GM19240 (cell line): ENCODE data around the gene NBEA.
"Not testable (repeated sequence)": the region's sequence is repeated elsewhere in the genome, so short reads cannot be mapped to it uniquely, and the experiment has no call there.

Source experiments
- DNase-seq: peaks from one replicate; pipeline ENCODE4 v3.0.0; 2011; ENCODE audit warnings: low spot score; ENCODE audit not compliant: insufficient read length

The NBEA gene

DNA sequence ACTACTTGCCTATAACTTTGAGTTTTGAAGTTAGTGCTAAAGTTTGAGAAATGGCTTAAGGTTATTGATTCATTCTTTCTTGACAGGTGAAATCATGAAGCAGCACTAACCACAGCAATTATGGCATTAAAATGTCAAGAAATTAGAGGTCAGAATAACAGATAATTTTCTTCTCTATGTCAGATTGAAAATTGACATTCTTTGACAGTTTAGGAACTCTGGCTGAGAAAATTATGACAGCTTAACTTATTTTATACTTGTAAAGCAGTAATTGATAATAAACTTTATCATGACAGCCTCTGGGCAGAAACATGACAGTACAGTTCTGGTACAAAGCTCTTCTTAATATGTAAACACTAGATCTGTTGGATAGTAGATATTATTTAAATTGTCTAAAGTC is 689.6 kb downstream of the NBEA start:
- no peak for DNase-seq

- no peak for DNase-seq
Observed at GRCh38 chr13:35643625-35644024, 701.6 kb downstream of the NBEA start.

GRCh38 chr13:35646056-35646774 is 704.1 kb downstream of the NBEA start:
- DNase-seq: no peak

GRCh38 chr13:35648201-35648600 is 706.1 kb downstream of the NBEA start:
- no peak for DNase-seq

- DNase-seq: no peak
Observed at GRCh38 chr13:35649162-35649561, 707.1 kb downstream of the NBEA start.

DNA sequence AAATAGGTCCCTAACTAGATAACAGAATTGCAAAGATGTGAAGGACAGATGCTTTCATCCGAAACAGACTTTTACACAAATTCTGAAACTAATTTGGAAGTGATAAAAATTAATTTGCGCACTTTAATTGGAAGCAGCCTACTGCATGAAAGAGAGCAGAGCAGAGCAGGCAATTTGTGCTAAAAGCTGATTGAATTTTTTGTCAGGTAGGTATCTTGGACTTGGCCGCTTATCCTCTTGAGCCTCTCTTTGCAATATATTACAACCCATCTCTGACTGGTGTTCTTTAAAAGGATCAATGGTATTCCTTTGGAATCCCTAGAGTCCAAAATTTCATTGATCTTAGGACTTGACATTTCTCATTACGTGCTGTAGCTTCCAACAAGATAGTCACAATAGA is 717.7 kb downstream of the NBEA start:
- DNase-seq: no peak

- DNase-seq: no peak
Observed at GRCh38 chr13:35664747-35665146, 722.7 kb downstream of the NBEA start.

- DNase-seq: no peak
Observed at GRCh38 chr13:35669321-35669720, 727.3 kb downstream of the NBEA start.

DNA sequence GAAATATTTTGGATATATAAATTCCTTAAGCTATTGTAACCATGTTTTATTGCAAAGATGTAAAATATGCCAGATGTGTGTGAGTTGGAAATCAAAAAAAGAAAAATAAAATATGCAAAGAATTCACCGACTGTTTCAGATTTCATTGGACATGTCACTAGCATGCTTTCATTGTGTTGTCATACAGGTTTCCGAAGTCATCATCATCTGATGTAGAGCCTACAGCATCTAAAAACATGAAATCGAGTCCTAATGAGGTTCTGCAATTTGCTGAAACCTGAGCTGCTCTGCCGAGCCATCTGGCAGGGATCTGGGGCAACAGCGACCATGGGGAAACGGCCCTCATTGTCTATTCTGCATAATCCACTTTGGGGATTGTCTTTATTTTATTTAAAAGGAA is 730.5 kb downstream of the NBEA start:
- DNase-seq: no peak

DNA sequence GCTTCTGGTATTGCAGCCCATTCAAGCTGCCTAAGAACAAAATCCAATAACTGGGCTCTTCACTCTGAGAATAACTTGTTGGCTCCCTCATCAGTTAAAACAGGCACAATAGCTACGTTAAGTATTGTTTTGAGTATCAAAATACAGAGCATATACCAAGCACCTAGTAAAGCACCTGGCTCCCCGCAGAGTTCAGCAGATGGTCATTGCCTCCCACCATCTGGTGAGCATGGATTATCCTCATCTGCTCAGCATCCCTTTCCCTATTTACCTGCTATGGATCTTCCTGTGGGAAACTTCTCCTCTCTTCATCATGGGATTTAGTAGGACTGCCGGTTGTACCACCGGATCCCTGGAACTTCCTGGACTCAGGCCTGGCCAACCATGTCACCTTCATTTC is 733.6 kb downstream of the NBEA start:
- no peak for DNase-seq

- not testable (repeated sequence) for DNase-seq
Observed at GRCh38 chr13:35677863-35678262, 735.8 kb downstream of the NBEA start.

DNA sequence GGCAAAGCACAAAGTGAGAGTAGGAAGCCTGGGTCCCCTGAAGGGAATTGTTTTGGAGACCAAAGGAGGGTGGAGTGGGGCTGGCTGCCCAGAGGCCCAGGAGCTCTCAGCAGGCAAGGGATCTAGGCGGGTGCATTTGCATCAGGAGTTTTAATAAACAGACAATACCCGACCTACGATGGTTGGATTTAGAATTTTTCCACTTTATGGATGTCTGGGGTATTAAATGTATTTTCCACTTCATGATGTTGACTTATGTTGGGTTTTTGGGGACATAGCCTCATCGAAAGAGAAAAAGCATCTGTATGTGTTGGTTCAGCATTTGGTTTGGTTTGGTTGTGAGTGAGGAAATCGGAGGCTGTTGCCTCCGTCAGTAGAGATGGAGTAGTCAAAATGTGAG is 739.6 kb downstream of the NBEA start:
- no peak for DNase-seq

GRCh38 chr13:35684432-35684831 is 742.4 kb downstream of the NBEA start:
- no peak for DNase-seq

DNA sequence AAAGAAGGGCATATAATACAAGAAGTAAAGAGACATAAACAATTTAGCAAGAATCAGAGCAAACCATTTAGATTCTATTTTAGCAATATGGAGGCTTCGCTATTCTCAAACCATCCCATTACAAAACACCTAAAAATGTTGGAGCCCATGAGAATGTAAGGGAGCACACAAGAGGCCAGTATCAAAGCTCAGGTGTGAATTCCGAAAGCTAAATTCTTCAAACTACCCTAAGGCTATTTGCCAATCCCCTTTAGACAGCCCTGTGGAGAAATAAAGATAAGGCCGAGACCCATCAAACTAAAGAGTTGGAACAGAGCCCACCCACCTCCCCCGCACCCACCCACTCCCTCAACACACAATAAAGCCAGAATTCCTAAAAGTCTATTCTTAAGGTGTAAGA is 745.3 kb downstream of the NBEA start:
- DNase-seq: no peak

DNA sequence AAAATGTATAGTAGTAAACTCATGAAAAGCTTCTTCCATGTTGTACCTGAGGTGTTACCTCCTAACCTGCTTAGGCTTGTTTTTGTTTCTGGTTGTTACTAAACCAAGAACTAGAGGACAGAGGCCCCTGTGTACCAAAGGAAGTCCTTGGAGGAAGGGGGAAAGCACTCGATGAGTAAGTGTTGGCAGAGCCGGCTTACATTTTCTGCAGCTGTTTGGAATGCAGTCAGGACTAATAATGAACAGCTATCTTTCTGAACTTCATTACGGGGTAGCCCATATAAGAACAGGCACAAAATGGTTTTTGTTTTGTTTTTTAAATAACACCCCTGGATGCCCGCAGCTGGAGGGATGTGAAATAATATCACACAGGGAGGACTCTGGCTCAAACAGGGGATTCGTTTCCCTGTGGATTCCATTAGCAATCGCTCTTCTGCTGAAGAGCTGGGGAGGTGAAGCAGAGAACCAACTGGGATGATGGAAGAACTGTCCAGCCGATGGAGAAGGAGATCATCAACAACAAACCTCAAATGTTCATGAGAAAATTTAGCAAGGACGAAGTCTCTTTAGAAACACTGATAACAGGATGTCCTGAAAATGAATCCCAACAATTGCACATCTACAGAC is 748.6 kb downstream of the NBEA start:
- no peak for DNase-seq

DNA sequence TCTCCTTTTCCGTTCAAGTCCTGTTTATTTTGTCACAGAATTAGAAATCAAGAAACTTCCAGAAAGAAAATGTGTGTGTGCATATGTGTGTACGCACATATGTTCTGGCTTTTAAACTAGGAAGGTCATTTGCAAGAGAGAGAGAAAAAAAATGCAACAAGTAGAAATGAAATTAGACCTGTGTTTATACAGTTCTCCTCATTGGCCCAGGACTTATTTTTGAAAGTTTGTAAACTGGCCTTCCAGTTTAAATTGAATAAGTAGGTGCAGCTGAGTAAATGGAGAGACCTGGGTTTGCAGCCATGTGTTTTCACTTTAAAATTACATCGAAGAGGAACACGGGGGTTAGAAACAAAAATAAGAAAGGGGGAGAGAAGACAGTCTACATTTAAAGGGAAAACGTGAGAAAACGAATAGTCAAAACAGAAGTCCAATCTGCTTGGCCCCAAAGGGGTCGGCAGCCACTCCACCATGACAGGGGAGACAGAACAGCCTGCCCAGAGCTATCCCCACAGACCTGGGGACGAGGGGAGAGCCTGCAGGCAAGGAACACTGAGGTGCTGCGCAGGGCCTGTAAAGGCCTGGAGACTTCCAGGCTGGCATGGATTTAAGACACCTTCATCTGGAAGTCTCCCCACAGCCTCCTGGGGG is 751.2 kb downstream of the NBEA start:
- DNase-seq: no peak

GRCh38 chr13:35694031-35694430 is 752.0 kb downstream of the NBEA start:
- DNase-seq: no peak

DNA sequence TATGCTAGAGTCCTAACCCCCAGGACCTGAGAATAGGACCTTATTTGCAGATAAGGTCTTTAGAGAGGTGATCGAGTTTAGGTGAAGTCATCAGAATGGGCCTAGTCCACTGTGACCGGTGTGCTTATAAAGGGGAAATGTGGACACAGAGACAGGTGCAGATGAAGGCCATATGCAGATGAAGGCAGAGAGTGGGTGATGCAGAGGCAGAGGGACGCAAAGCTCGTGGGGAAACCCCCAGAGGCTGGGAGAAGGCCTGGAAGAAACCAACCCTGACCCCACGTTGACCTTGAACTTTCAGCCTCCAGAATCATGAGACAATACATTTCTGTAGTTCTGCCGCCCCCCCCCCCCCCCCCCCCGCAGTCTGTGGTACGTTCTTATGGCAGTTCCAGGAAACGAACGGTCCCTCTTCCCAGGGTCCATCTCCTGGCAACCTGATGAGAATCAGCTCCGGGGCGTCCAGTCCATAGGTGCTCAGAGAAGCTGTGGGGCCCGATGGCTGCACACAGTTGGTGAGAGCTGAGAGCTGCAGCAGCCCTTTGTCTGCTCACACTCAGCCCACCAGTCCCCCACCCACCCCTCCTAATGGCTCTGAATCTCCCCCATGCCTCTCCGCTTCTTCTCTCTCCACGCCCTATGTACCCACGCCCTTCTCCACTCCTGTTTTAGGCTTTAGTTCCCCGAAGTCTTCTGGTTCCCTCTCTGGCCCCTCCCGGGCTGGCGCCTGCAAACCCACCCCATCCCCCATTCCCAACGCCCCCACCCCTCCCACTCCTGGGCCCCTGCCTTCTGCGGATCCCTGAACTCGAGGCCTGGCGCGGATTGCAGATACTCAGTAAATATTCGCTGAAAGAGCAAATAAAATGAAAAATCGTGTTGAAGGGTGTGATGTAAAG is 752.7 kb downstream of the NBEA start:
- no peak for DNase-seq

GRCh38 chr13:35695448-35695770 is 753.3 kb downstream of the NBEA start:
- no peak for DNase-seq

DNA sequence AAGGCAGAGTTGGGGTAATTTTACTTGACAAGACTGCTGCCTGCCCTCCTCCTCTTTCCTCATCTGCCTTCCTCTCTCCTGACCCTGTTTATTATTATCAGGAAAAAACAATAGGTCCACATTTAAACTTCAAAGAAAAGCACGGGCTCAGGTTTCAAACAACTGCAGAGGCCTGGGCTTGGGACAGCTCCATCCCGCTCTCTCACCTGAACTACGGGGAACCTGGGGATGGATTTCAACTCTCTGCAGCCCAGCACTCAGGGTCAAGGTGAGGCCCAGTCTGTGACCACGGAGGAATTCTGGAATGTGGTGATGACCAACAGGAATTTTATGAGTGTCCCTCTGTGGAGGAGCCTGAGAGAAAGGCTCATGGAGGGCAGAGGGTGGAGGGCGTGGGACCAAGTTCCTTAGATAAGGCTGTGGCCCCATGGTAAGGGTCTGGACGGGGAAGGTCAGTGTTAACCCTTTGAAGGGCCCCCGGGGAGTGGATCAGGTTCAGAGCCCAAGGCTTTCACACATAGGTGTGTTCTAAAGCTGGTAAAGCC is 755.2 kb downstream of the NBEA start:
- DNase-seq: no peak

GRCh38 chr13:35698911-35699576 is 757.0 kb downstream of the NBEA start:
- DNase-seq: no peak
